ENCODE measurements around the gene AVP. TPM values are rescaled to one million over a fixed set of nuclear protein-coding genes. Genes with fewer than 3 reads are reported as not detected.

Gene AVP
- total RNA-seq, 1 experiment from 2014 or later: not detected

DNA sequence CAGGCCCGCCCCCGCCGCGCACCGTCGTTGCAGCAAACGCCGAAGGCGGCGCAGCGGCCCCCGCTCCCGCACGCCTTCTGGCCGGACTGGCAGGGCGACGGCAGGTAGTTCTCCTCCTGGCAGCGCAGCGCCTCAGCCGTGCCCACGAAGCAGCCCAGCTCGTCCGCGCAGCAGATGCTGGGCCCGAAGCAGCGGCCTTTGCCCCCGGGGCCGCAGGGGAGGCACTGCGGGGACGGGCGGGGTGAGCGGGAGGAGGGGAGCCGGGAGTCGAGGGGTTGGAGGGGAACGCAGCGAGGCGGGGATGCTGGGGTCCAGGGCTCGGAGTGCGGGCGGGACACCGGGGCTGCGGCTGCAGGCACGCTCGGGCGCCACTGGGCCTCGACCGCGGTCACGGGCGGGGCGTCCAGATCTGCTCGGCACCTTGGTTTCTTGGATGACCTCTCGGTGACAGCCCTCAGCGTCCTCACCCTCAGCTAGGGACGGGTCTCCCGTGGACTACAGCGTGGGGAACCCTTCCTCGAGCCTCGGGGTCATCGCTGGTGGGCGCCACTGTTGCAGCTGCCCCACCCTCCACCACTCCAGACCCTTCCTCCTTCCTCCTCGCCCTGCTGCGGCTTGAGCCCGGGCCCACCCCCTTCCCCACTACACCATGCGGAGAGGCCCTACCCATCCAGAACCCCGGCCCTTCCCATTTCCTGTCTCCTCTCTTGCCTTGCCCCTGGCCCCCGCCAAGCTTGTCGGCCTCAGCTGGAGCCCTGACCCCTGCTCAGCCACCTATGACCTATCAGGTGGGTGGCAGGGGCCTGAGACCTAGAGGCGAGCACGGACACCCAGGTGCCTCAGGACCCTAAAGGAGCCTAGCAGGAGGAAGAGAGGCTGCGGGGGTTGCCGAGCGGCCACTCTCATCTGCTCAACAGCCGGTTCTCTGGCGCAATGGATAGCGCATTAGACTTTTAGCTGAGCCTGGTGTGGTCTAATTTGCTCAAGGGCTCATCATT, 1.3 kb downstream of the AVP start:
- Histone ChIP-seq H3K4me1 (replicated peaks; ENCODE audit: insufficient read depth) (peaks cover 12% of the 10 kb centered on the region), H3K27ac (no peak overlapping the region), H3K4me3 (no peak overlapping the region), H3K79me2 (ENCODE audit: low read depth) (no peaks in the 10 kb centered on the region), H3F3A (ENCODE audit: insufficient read depth, low read depth) (no peaks in the 10 kb centered on the region; the same call in 1 of the 2 replicates), H3K4me2 (no peak overlapping the region), H2AFZ (no peak overlapping the region), H4K20me1 (ENCODE audit: insufficient read depth) (no peaks in the 10 kb centered on the region), H3K9me3 (ENCODE audit: insufficient read depth, low read depth) (no peaks in the 10 kb centered on the region), H3K36me3 (ENCODE audit: low read depth) (no peaks in the 10 kb centered on the region), H3K9me2 (ENCODE audit: insufficient read depth) (no peaks in the 10 kb centered on the region), H3K27me3 (ENCODE audit: insufficient read depth, low read depth) (no peaks in the 10 kb centered on the region)
- ChIA-PET POLR2A (ENCODE audit: unreplicated experiment) (no interaction called here), CTCF (no interaction called here)
- no peak for TF ChIP-seq EZH2 (IDR thresholded peaks at IDR 0.05; ENCODE audit: low read depth)
- TF ChIP-seq, protein P1, sequence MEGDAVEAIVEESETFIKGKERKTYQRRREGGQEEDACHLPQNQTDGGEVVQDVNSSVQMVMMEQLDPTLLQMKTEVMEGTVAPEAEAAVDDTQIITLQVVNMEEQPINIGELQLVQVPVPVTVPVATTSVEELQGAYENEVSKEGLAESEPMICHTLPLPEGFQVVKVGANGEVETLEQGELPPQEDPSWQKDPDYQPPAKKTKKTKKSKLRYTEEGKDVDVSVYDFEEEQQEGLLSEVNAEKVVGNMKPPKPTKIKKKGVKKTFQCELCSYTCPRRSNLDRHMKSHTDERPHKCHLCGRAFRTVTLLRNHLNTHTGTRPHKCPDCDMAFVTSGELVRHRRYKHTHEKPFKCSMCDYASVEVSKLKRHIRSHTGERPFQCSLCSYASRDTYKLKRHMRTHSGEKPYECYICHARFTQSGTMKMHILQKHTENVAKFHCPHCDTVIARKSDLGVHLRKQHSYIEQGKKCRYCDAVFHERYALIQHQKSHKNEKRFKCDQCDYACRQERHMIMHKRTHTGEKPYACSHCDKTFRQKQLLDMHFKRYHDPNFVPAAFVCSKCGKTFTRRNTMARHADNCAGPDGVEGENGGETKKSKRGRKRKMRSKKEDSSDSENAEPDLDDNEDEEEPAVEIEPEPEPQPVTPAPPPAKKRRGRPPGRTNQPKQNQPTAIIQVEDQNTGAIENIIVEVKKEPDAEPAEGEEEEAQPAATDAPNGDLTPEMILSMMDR (conservative IDR thresholded peaks at IDR 0.05): no peak
- DNase-seq: no peak
- no TSS peak for BruUV-seq (replicated peaks)
- intact Hi-C loops (cut with micrococcal nuclease; ENCODE audit: unreplicated experiment): no loop called here

DNA sequence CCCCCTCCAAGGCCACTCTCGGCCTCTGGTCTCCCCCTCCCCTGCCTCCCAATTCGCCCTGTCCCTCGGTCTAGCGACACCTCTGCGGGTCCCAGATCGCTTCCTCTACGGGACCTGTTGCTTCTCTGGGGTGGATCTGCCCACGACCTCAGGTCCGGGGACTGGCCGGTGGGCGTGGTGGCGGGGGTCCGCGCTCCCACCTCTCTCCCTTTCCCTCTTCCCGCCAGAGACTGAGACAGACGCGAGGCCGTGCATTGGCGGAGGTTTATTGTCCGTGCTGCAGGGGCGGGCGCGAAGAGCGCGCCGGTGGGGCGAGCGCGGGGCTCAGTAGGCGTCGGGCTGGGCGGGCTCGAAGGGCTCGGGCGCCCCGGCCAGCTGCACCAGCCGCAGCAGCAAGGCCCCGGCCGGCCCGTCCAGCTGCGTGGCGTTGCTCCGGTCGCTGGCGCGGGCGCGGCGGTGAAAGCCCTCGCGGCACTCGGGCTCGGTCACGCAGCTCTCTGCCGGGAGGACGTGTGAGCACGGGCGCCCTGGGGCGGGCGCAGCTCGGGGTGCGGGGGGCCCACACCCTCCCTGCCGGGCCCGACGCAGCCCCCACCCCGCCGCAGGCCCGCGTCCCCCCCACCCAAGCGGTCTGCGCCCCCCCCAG, 2.1 kb downstream of the AVP start:
- Histone ChIP-seq H3K27ac (no peak overlapping the region), H3F3A (ENCODE audit: insufficient read depth, low read depth) (no peaks in the 10 kb centered on the region; the same call in 1 of the 2 replicates), H2AFZ (no peak overlapping the region), H3K79me2 (ENCODE audit: low read depth) (no peaks in the 10 kb centered on the region), H3K27me3 (ENCODE audit: insufficient read depth, low read depth) (no peaks in the 10 kb centered on the region), H3K36me3 (ENCODE audit: low read depth) (no peaks in the 10 kb centered on the region), H3K9me3 (ENCODE audit: insufficient read depth, low read depth) (no peaks in the 10 kb centered on the region), H3K4me2 (no peak overlapping the region), H3K4me3 (no peak overlapping the region), H3K9me2 (ENCODE audit: insufficient read depth) (no peaks in the 10 kb centered on the region), H4K20me1 (ENCODE audit: insufficient read depth) (no peaks in the 10 kb centered on the region), H3K4me1 (replicated peaks; ENCODE audit: insufficient read depth) (peaks cover 12% of the 10 kb centered on the region)
- TF ChIP-seq, protein P1 (conservative IDR thresholded peaks at IDR 0.05): no peak
- no peak for TF ChIP-seq EZH2 (IDR thresholded peaks at IDR 0.05; ENCODE audit: low read depth)
- no TSS peak for BruUV-seq (replicated peaks)
- DNase-seq: no peak
- ChIA-PET CTCF (no interaction called here), POLR2A (ENCODE audit: unreplicated experiment) (no interaction called here)
- intact Hi-C loops (cut with micrococcal nuclease; ENCODE audit: unreplicated experiment): no loop called here

DNA sequence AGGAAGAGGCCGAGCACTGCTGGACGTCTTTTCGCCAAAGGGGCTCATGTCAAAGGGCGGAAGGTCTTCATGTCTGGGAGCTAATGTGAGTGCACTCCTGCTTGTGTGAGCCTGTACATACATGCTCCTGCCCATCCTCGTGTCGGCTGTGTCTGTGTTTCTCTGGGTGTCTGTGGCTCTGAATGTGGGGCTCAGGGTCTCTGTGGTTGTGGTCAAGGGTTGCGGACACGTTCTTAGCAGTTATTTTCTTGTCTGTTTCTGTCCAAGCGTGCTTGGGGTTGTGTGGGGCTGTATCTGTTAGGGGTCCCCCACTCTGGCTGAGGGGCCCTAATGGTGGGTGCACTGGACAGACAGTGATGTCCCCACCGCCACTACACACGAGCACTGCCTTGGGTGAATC, 2.9 kb downstream of the AVP start:
- no peak for DNase-seq
- Histone ChIP-seq H3K9me2 (ENCODE audit: insufficient read depth) (no peaks in the 10 kb centered on the region), H3K9me3 (ENCODE audit: insufficient read depth, low read depth) (no peaks in the 10 kb centered on the region), H4K20me1 (ENCODE audit: insufficient read depth) (no peaks in the 10 kb centered on the region), H3F3A (ENCODE audit: insufficient read depth, low read depth) (no peaks in the 10 kb centered on the region; the same call in 1 of the 2 replicates), H3K27me3 (ENCODE audit: insufficient read depth, low read depth) (no peaks in the 10 kb centered on the region), H3K27ac (no peak overlapping the region), H3K4me3 (no peak overlapping the region), H3K4me1 (replicated peaks; ENCODE audit: insufficient read depth) (peaks cover 12% of the 10 kb centered on the region), H2AFZ (no peak overlapping the region), H3K79me2 (ENCODE audit: low read depth) (no peaks in the 10 kb centered on the region), H3K4me2 (no peak overlapping the region), H3K36me3 (ENCODE audit: low read depth) (no peaks in the 10 kb centered on the region)
- POLR2A ChIA-PET (ENCODE audit: unreplicated experiment): no interaction called here
- intact Hi-C loops (cut with micrococcal nuclease; ENCODE audit: unreplicated experiment): no loop called here
- BruUV-seq (replicated peaks): no TSS peak
- CTCF ChIA-PET: no interaction called here
- TF ChIP-seq, protein P1 (conservative IDR thresholded peaks at IDR 0.05): no peak
- TF ChIP-seq EZH2 (IDR thresholded peaks at IDR 0.05; ENCODE audit: low read depth): no peak

Data from PC-9 (cell line).